H1 (cell line): ENCODE measurements around the gene CLIP3. TPM values are rescaled to one million over a fixed set of nuclear protein-coding genes. Genes with fewer than 3 reads are reported as not detected.

Experiments
- NANOG ChIP-seq: IDR thresholded peaks from 2 replicates; pipeline ENCODE4 v1.6.1; 2011; ENCODE audit warnings: low read length, low read depth, mild to moderate bottlenecking, inconsistent platforms; ENCODE audit not compliant: insufficient read depth, poor library complexity, severe bottlenecking
- SIN3A ChIP-seq, 2 experiments: IDR thresholded peaks in 1 of 2; conservative IDR thresholded peaks in 1 of 2; 2 replicates each; pipeline ENCODE4 v1.6.1; 2011 to 2012; ENCODE audit warnings: low read length in 2 of 2, improper control_type of control experiment in 1 of 2, low read depth in 1 of 2, mild to moderate bottlenecking in 1 of 2
- polyA plus RNA-seq, 7 experiments: library from polyadenylated mRNA; depleted of rRNA in 3 of 7; stranded (reverse) in 5 of 7; unstranded in 2 of 7; fragments of >200 nt in 5 of 7; fragments of 200-250 nt in 2 of 7; gene quantifications; 1 replicate in 5 of 7; 2 replicates in 1 of 7; 4 replicates in 1 of 7; pipeline versions ENCODE4 v1.2.1 to v1.2.3, GENCODE V29; 2011 to 2013; ENCODE audit warnings: missing spikeins in 2 of 7, mixed read lengths in 2 of 7
- total RNA-seq: library from RNA; stranded (reverse); fragmentation: NEBNext Ultra II Directional; extraction: Animal tissue kit (Norgen Biotek cat#: 25700); gene quantifications from 2 replicates; pipeline ENCODE4 v1.2.1, GENCODE V29; 2021

The CLIP3 gene
- total and polyA plus RNA-seq, 2 of the 8 experiments (the other 6 are each of a cell fraction or from before 2014, with no cell fraction given): 5.9 to 21.7 TPM

GRCh38 chr19:35993923-35994598, 38.6 kb downstream of the CLIP3 start (continued):
- no peak for TF ChIP-seq NANOG
- no peak for TF ChIP-seq SIN3A (conservative IDR thresholded peaks at IDR 0.05 in 1 of 2, IDR thresholded peaks at IDR 0.05 in 1 of 2; ENCODE audit: low read depth in 1 of 2, low read length in 2 of 2)
- TF ChIP-seq, all 59 proteins: peak for 2
